ENCODE data around the gene CRK.
"Not testable (repeated sequence)": the region's sequence is repeated elsewhere in the genome, so short reads cannot be mapped to it uniquely, and the experiment has no call there.

- TF ChIP-seq POLR2A, CTCF, EP300 (IDR thresholded peaks at IDR 0.05): not testable (repeated sequence)
Observed at GRCh38 chr17:1442721-1443120, 13.3 kb downstream of the CRK start.

Data from tibial nerve (tissue), 4 donors.